Glomerular visceral epithelial cell (primary cell): ENCODE data around the gene COL25A1.
A peak's percentile ranks its signal among the peaks of the same experiment; 100 is the strongest.
"Not testable (repeated sequence)": the region's sequence is repeated elsewhere in the genome, so short reads cannot be mapped to it uniquely, and the experiment has no call there.

Experiments used
- DNase-seq: peaks from one replicate; pipeline ENCODE4 v3.0.0-alpha.2; 2016; ENCODE audit errors: extremely low spot score

COL25A1 gene

GRCh38 chr4:109011241-109012026, 291.0 kb downstream of the COL25A1 start:
- DNase-seq, result no peak

GRCh38 chr4:109010521-109010920, 291.9 kb downstream of the COL25A1 start:
- DNase-seq, result no peak

- no peak for DNase-seq
These were observed 292.5 kb downstream of the COL25A1 start for GRCh38 chr4:109009909-109010308.

DNA sequence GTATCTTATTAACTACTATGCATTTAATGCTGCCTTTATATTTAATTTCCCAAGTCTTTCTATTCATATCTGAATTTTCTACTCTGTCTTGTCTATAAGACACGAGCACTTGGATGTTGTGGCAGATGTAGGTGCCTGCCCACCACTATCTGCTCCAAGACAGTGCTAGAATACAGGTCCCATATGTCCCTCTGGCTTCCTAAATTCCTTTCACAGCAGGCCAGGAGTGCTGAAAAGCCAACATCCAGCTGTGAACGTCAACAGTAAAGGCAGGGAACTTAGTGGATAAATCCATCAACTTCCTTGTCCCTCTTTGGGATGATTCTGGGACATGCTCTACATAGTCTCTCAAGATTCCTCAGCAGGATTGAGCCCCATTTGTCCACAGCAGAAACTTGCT, 294.5 kb downstream of the COL25A1 start:
- DNase-seq, result no peak

- peak; percentile 47 for DNase-seq
These were observed 296.9 kb downstream of the COL25A1 start for GRCh38 chr4:109005523-109005922.

DNA sequence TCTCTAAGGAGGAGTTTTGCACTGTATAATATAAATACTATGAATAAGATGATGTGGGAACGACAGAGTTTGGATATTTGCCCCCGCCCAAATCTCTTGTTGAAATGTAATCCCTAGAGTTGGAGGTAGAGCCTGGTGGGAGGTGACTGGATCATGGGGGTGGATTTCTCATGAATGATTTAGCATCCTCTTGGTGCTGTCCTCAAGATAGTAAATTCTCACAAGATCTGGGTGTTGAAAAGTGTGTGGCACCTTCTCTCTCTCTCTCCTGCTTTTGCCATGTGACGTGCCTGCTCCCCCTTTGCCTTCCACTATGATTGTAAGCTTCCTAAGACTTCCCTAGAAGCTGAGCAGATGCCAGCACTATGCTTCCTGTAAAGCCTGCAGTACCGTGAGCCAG, 298.0 kb downstream of the COL25A1 start:
- DNase-seq, result no peak

- no peak for DNase-seq
These were observed 298.5 kb downstream of the COL25A1 start for GRCh38 chr4:109003964-109004363.

- DNase-seq, result peak; percentile 64
These were observed 310.7 kb downstream of the COL25A1 start for GRCh38 chr4:108991551-108992328.

- DNase-seq, result peak; percentile 36
These were observed 313.8 kb downstream of the COL25A1 start for GRCh38 chr4:108988464-108989195.

DNA sequence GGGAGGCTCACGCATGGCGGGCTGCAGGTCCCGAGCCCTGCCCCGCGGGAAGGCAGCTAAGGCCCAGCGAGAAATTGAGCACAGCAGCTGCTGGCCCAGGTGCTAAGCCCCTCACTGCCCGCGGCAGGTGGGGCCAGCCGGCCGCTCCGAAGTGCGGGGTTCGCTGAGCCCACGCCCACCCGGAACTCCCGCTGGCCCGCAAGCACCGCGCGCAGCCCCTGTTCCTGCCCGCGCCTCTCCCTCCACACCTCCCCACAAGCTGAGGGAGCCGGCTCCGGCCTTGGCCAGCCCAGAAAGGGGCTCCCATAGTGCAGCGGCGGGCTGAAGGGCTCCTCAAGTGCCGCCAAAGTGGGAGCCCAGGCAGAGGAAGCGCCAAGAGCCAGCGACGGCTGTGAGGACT, 318.0 kb downstream of the COL25A1 start:
- DNase-seq, result not testable (repeated sequence)

DNA sequence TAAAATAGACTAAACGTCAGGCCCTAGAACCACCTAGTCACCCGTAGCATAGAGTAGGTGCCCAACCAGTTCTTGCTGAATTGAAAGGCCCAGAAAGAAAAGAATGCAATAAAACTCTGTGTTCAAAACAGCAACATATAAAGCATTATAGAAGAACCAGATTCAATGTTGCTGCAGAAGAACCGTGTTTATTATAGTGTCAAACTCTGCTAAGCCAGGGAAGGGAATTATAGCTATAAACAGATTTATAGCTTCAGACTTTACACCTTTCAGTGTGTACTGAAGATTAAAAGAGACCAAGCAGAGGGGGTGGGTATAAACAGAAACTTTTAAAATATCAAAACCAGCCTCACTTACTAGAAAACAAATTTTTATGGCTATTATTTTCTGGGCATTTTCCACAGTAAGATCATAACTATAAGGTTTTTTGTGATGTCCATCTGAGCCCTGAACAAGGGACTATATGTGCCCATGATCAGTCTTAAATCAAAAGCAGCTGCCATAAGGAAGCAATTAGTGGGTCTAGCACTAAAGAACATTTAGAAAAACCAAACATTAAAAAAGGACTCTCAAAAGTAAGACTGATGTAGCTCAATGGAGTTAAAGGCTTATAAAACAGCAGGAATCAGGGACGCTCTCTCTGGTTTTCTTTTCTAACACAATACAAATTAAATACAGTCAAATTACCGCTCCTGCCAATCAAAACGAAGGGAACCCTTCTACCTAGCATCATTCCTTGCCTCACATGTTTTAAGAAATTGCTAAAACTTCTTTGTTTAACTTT, 319.9 kb downstream of the COL25A1 start:
- no peak for DNase-seq

- no peak for DNase-seq
These were observed 321.8 kb downstream of the COL25A1 start for GRCh38 chr4:108980455-108981239.

DNA sequence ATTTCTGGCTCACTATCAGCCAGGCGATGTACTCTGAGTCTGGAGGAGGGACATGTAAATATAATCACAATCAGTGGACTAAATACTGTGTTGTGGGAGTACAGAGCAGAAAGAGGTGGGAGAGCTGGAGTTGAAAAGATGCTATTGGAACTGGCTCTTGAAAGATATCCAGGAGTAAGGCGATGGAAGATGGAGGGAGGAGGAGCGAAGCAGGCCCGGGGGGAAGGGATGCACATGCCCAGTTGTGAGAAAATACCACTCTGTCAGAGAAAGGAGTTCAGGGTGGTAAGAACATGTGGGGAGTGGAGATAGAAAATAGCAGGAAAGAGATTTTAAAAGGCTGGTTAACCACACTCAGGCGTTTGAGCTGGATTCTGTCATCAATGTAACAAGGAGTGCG, 322.7 kb downstream of the COL25A1 start:
- DNase-seq, result no peak

DNA sequence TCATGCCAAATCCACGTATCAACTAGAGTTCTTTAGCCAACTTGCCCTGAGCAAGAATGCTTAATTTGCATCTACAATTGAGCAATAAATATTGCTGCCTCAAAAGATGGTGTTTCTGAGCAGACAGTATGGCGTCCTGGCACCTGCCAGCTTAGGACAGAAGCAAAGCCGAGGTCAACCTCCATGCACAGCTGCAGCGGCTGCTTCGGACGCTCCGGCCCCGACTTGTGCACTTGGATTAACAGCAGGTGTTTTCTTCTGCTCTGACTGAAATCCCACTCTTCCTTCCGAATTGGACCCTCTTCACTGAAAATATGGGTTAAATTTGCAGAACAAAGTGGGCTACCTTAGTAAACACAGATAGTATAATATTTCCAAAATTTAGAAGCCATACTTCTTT, 324.4 kb downstream of the COL25A1 start:
- no peak for DNase-seq

GRCh38 chr4:108972613-108973283, 329.7 kb downstream of the COL25A1 start:
- DNase-seq, result no peak

DNA sequence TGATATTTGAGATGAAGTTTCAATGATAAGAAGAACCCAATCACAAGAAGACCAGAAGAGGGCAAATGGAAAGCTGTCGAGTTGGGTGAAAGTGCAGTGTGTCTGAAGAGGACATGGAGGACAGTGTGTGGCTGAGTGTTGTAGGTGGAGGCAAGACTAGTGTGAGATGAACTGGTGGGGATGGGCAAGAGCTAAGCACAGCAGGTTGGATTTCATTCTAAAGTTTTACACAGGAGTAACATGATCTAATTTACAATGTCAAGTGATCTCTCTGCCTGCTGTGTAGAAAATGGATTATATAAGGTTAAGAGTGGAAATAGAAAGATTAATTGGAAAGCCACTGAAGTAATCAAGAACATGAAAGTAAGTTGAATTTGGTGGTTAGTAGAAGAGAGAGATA, 331.0 kb downstream of the COL25A1 start:
- DNase-seq, result no peak

DNA sequence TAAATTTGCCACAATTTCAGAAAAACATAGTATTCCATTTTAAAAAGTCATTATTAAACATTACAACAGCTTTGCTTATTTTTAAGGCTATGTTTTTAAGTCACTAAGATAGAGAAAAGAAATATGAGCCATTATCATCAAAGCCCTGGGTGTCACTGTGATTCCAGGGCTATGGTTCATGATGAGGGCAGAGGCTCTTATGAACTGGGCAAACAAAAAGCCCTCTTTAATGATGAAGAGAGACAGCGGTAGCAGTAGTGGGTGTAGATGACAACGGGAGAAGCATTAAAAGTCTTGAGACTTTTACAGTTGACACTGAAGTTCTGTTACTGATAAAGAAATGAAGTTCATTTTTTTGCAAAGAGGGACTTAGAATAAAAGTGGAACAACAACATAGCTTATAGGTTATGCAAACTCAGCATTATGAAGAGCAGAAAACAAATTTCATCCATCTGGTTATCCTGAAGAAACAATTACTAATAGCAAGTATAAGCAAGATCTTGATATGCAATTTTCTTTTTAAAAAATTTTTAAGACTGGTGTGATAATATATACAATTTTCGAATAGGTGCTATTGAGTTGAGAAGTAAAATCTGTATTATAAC, 336.9 kb downstream of the COL25A1 start:
- no peak for DNase-seq

- no peak for DNase-seq
These were observed 337.4 kb downstream of the COL25A1 start for GRCh38 chr4:108965016-108965415.

GRCh38 chr4:108963910-108964309, 338.5 kb downstream of the COL25A1 start:
- DNase-seq, result no peak

DNA sequence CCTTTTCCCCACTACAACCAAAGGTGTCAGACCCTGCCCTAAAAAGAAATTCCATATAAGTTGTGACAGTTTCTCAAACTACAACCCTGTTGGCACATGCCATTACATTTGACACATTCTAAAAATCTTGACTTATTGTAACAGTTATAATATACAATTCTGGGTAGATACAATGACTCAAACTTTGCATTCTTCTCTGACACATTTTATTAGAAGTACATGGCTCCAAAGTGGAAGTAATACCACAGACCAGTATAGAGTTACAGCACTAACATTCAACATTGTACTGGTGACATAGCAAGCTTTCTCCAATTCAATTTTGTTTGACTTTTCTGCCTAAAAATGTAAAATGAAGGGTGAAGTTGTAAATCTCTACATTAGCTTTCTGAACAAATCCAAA, 343.0 kb downstream of the COL25A1 start:
- DNase-seq, result no peak
